ENCODE data around the gene UXS1.

The UXS1 gene

GRCh38 chr2:106061611-106062349 lies 132.3 kb downstream of the UXS1 start:
- H3K27me3 Mint-ChIP-seq = peaks cover 14% of the 10 kb centered on the region
- H3K9me3 Mint-ChIP-seq = peaks cover 4% of the 10 kb centered on the region
- H3K27ac Mint-ChIP-seq = no peak overlapping the region
- H3K4me1 Mint-ChIP-seq = peaks cover 44% of the 10 kb centered on the region
- H3K36me3 Mint-ChIP-seq (ENCODE audit: low read depth) = peaks cover 4% of the 10 kb centered on the region
- no peak overlapping the region for H3K4me3 Mint-ChIP-seq
- ATAC-seq (no peak), DNase-seq (no peak)

GRCh38 chr2:106059416-106060065 lies 134.6 kb downstream of the UXS1 start:
- peaks cover 56% of the 10 kb centered on the region for H3K4me1 Mint-ChIP-seq
- DNase-seq (no peak), ATAC-seq (no peak)
- H3K9me3 Mint-ChIP-seq = peaks cover 4% of the 10 kb centered on the region
- no peak overlapping the region for H3K27ac Mint-ChIP-seq
- no peak overlapping the region for H3K4me3 Mint-ChIP-seq
- H3K27me3 Mint-ChIP-seq = peaks cover 5% of the 10 kb centered on the region
- peaks cover 4% of the 10 kb centered on the region for H3K36me3 Mint-ChIP-seq (ENCODE audit: low read depth)

GRCh38 chr2:106058469-106059137 lies 135.5 kb downstream of the UXS1 start:
- no peak overlapping the region for H3K4me3 Mint-ChIP-seq

GRCh38 chr2:106057206-106057605 lies 136.9 kb downstream of the UXS1 start:
- DNase-seq (peak; percentile 27), ATAC-seq (peak; percentile 64)
- Mint-ChIP-seq H3K4me3 (no peak overlapping the region), H3K36me3 (ENCODE audit: low read depth) (peaks cover 4% of the 10 kb centered on the region), H3K27ac (no peak overlapping the region), H3K27me3 (peaks cover 2% of the 10 kb centered on the region), H3K9me3 (peaks cover 4% of the 10 kb centered on the region), H3K4me1 (peaks cover 80% of the 10 kb centered on the region)

More at GRCh38 chr2:106058469-106059137, 135.5 kb downstream of the UXS1 start:
- Mint-ChIP-seq H3K4me1 (peaks cover 66% of the 10 kb centered on the region), H3K27me3 (peaks cover 2% of the 10 kb centered on the region), H3K27ac (peak overlapping the region; percentile 36), H3K9me3 (peaks cover 4% of the 10 kb centered on the region), H3K36me3 (ENCODE audit: low read depth) (peaks cover 4% of the 10 kb centered on the region)
- ATAC-seq (peak; percentile 76), DNase-seq (peak; percentile 28)

GRCh38 chr2:106054880-106055655 lies 139.0 kb downstream of the UXS1 start:
- peaks cover 78% of the 10 kb centered on the region for H3K4me1 Mint-ChIP-seq
- no peak overlapping the region for H3K4me3 Mint-ChIP-seq
- peaks cover under 1% of the 10 kb centered on the region for H3K36me3 Mint-ChIP-seq (ENCODE audit: low read depth)
- DNase-seq (no peak), ATAC-seq (no peak)
- H3K9me3 Mint-ChIP-seq = peaks cover 2% of the 10 kb centered on the region
- H3K27me3 Mint-ChIP-seq = peaks cover 2% of the 10 kb centered on the region
- H3K27ac Mint-ChIP-seq = no peak overlapping the region

GRCh38 chr2:106054321-106054720 lies 139.8 kb downstream of the UXS1 start:
- Mint-ChIP-seq H3K27ac (no peak overlapping the region), H3K4me1 (peaks cover 72% of the 10 kb centered on the region), H3K36me3 (ENCODE audit: low read depth) (no peaks in the 10 kb centered on the region), H3K4me3 (no peak overlapping the region), H3K9me3 (no peaks in the 10 kb centered on the region), H3K27me3 (peaks cover 2% of the 10 kb centered on the region)
- ATAC-seq (no peak), DNase-seq (no peak)

GRCh38 chr2:106053581-106053980 lies 140.5 kb downstream of the UXS1 start:
- Mint-ChIP-seq H3K9me3 (no peaks in the 10 kb centered on the region), H3K27me3 (peaks cover 2% of the 10 kb centered on the region), H3K4me3 (no peak overlapping the region), H3K4me1 (peaks cover 65% of the 10 kb centered on the region), H3K27ac (peak overlapping the region; percentile 53), H3K36me3 (ENCODE audit: low read depth) (no peaks in the 10 kb centered on the region)
- no peak for DNase-seq
- no peak for ATAC-seq

- Mint-ChIP-seq H3K9me3 (no peaks in the 10 kb centered on the region), H3K27me3 (peaks cover 2% of the 10 kb centered on the region), H3K27ac (peak overlapping the region; percentile 53), H3K4me3 (no peak overlapping the region), H3K36me3 (ENCODE audit: low read depth) (no peaks in the 10 kb centered on the region), H3K4me1 (peaks cover 61% of the 10 kb centered on the region)
- ATAC-seq (peak; percentile 35), DNase-seq (no peak)
Measured at GRCh38 chr2:106053116-106053515, 141.0 kb downstream of the UXS1 start.

- no peak overlapping the region for H3K27ac Mint-ChIP-seq
- DNase-seq (no peak), ATAC-seq (no peak)
- H3K36me3 Mint-ChIP-seq (ENCODE audit: low read depth) = no peaks in the 10 kb centered on the region
- H3K9me3 Mint-ChIP-seq = no peaks in the 10 kb centered on the region
- peaks cover 9% of the 10 kb centered on the region for H3K4me1 Mint-ChIP-seq
- H3K27me3 Mint-ChIP-seq = no peaks in the 10 kb centered on the region
- no peak overlapping the region for H3K4me3 Mint-ChIP-seq
Measured at GRCh38 chr2:106044859-106045258, 149.2 kb downstream of the UXS1 start.

GRCh38 chr2:106044021-106044420 lies 150.1 kb downstream of the UXS1 start:
- Mint-ChIP-seq H3K36me3 (ENCODE audit: low read depth) (no peaks in the 10 kb centered on the region), H3K4me1 (peaks cover 9% of the 10 kb centered on the region), H3K27ac (no peak overlapping the region), H3K27me3 (no peaks in the 10 kb centered on the region), H3K4me3 (no peak overlapping the region), H3K9me3 (no peaks in the 10 kb centered on the region)
- no peak for DNase-seq
- no peak for ATAC-seq

All from activated naive CD8-positive, alpha-beta T cell treated with anti-CD3 and anti-CD28 coated beads, Interleukin-2, amount 50 U/mL, for 24 hours (primary cell).